IPS DF 6.9 (cell line): ENCODE data around the gene LAMTOR2.

Experiments used
- DNase-seq: peaks from one replicate; pipeline ENCODE4 v3.0.0-alpha.2; 2013; ENCODE audit warnings: low read depth, low spot score
- H3K27ac ChIP-seq: one replicate; pipeline ENCODE4 v1.5.1; 2013; ENCODE audit warnings: low read length, control low read depth
- H3K27me3 ChIP-seq: 2 replicates; pipeline ENCODE4 v1.6.1; 2013; ENCODE audit warnings: mild to moderate bottlenecking, low read length; ENCODE audit not compliant: control insufficient read depth, insufficient read depth
- H3K36me3 ChIP-seq: 2 replicates; pipeline ENCODE4 v1.6.1; 2013; ENCODE audit warnings: low read length; ENCODE audit not compliant: control insufficient read depth, insufficient read depth
- H3K4me1 ChIP-seq: 2 replicates; pipeline ENCODE4 v1.6.1; 2013; ENCODE audit warnings: low read length; ENCODE audit not compliant: control insufficient read depth, insufficient read depth
- H3K4me3 ChIP-seq: 2 replicates; pipeline ENCODE4 v1.5.1; 2013; ENCODE audit warnings: mild to moderate bottlenecking, low read length
- H3K9me3 ChIP-seq: 2 replicates; pipeline ENCODE4 v1.6.1; 2013; ENCODE audit warnings: low read length, inconsistent platforms; ENCODE audit not compliant: control insufficient read depth, insufficient read depth
- WGBS: extraction: QIAGEN DNeasy Blood & Tissue Kit; methylation state at CpG from one replicate; pipeline ENCODE4 v1.1.7; 2013; ENCODE audit warnings: mixed read lengths, missing lambda C conversion rate; ENCODE audit not compliant: insufficient read length, insufficient coverage; 5-methylcytosine and 5-hydroxymethylcytosine counted together

The LAMTOR2 gene

GRCh38 chr1:156054500-156055280, at the start of gene LAMTOR2:
Gene LAMTOR2 (plus strand): TSS chr1:156054782. CDS start chr1:156054890, 108 bp downstream.
- H3K27ac ChIP-seq = no peak within 1 kb of the TSS
- peaks cover 3% of the 10 kb centered on the region; the same call in 1 of the 2 replicates for H3K4me1 ChIP-seq
- no peaks in the 10 kb centered on the region for H3K27me3 ChIP-seq
- DNase-seq = peak; percentile 91
- no CpG with 5 or more reads among the region's 53 CpGs for WGBS
- peak within 1 kb of the TSS; percentile 72 for H3K4me3 ChIP-seq
- no peaks in the 10 kb centered on the region for H3K9me3 ChIP-seq
- H3K36me3 ChIP-seq = no peaks in the 10 kb centered on the region; the same call in 1 of the 2 replicates

DNA sequence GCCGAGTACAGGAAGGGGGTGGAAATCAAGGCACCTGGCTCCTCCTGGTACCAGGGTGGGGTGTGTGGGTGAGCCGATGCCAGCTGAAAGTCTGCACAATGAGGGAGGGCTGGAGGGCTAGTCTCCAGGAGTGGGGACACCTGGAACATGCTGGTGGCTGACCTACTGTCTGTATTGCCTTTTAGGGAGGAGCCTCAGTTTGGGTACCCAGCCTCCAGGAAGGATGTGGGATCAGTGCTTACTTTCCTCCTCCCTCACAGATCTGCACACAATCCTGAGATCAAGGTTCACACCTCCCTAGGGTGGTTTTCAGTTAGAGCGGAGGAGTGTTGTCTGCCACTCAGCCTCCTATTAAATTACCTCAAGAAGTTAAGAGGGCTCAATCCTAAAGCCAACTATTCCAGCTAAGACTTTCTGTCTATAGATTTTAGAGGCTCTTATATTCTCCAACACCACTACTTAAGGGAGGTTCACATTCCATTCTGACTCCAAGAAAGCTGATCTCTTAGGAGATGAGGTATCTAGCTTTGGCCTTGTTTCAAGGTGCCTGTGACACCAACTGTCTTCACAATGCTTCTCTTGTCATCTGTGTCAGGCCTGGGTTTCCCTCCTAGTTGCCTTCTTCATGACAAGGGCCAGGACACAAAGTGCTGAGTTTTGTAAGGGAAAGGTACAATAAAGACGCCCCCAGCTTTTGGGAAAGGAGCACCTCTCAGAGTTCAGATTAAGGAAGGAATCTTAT, 49.6 kb upstream of the LAMTOR2 start:
- no peaks in the 10 kb centered on the region for H3K4me1 ChIP-seq
- no peak overlapping the region for H3K4me3 ChIP-seq
- no CpG with 5 or more reads among the region's 4 CpGs for WGBS
- no peak for DNase-seq
- peaks cover 5% of the 10 kb centered on the region; the same call in 1 of the 2 replicates for H3K36me3 ChIP-seq
- H3K27ac ChIP-seq = no peak overlapping the region
- H3K9me3 ChIP-seq = no peaks in the 10 kb centered on the region
- no peaks in the 10 kb centered on the region for H3K27me3 ChIP-seq

- Histone ChIP-seq H3K4me1 (no peaks in the 10 kb centered on the region), H3K27ac (no peak overlapping the region), H3K4me3 (no peak overlapping the region), H3K27me3 (no peaks in the 10 kb centered on the region), H3K36me3 (peaks cover 19% of the 10 kb centered on the region; the same call in 1 of the 2 replicates), H3K9me3 (no peaks in the 10 kb centered on the region)
- DNase-seq = no peak
- no CpG with 5 or more reads among the region's 7 CpGs for WGBS
These were observed 47.8 kb upstream of the LAMTOR2 start for GRCh38 chr1:156006666-156007376.

DNA sequence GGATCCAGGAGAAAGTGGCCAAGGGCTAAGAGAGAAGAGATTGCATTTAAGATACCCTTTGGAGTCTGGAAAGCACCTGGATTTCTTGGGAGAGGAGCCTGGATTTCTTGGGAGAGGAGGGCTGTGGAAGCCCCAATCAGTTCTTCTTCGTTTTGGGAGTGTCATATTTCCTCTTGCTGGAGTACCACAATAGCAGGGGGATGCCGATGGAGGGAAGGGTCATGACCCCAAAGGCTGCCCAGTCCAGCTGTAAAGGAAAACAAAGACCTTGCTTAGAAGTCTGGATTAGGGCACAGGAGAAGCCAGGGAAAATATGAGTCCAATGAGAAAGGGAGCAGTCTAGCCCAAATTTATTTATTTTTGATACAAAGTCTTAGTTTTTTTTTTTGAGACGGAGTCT, 45.2 kb upstream of the LAMTOR2 start:
- Histone ChIP-seq H3K36me3 (peaks cover 22% of the 10 kb centered on the region; the same call in 1 of the 2 replicates), H3K27me3 (no peaks in the 10 kb centered on the region), H3K9me3 (no peaks in the 10 kb centered on the region), H3K4me1 (no peaks in the 10 kb centered on the region), H3K27ac (no peak overlapping the region), H3K4me3 (no peak overlapping the region)
- no CpG with 5 or more reads among the region's 3 CpGs for WGBS
- no peak for DNase-seq

- WGBS = no CpG with 5 or more reads among the region's 4 CpGs
- Histone ChIP-seq H3K9me3 (no peaks in the 10 kb centered on the region), H3K36me3 (peaks cover 22% of the 10 kb centered on the region; the same call in 1 of the 2 replicates), H3K27me3 (no peaks in the 10 kb centered on the region), H3K27ac (no peak overlapping the region), H3K4me3 (no peak overlapping the region), H3K4me1 (no peaks in the 10 kb centered on the region)
- DNase-seq = no peak
These were observed 42.3 kb upstream of the LAMTOR2 start for GRCh38 chr1:156012051-156012817.

DNA sequence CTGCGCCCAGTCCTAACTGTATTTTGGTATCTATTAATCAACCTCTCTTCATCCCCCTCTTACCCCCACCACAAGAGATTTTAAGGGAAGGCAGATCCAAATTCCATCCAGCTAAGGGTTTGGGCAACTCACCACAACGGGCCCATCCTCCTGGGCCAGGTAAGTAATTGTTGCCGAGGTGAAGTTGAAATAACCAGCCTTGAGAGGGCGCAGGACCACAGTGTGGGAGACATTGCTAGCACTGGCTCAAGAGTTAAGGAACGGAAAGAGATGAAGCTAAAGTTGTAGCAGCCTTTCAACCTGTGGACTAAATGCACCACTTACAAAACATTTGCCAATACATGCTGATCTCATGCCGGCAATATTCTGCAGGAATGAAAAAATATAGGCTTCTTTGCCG, 39.8 kb upstream of the LAMTOR2 start:
- WGBS = no CpG with 5 or more reads among the region's 7 CpGs
- H3K36me3 ChIP-seq = peaks cover 22% of the 10 kb centered on the region; the same call in 1 of the 2 replicates
- DNase-seq = no peak

GRCh38 chr1:156019946-156020292, 34.7 kb upstream of the LAMTOR2 start:
- WGBS = no CpG with 5 or more reads among the region's 8 CpGs
- no peak for DNase-seq
- H3K27ac ChIP-seq = no peak overlapping the region
- H3K27me3 ChIP-seq = no peaks in the 10 kb centered on the region
- no peaks in the 10 kb centered on the region for H3K9me3 ChIP-seq
- H3K4me3 ChIP-seq = peak overlapping the region; percentile 78; the same call in 1 of the 2 replicates
- 0 out of 2 replicates have a peak, but pooled peaks cover 1% of the 10 kb centered on the region for H3K4me1 ChIP-seq
- peaks cover 6% of the 10 kb centered on the region; the same call in 1 of the 2 replicates for H3K36me3 ChIP-seq

More for the DNA sequence above, 39.8 kb upstream of the LAMTOR2 start:
- no peak overlapping the region for H3K27ac ChIP-seq
- 0 out of 2 replicates have a peak, but pooled peaks cover under 1% of the 10 kb centered on the region for H3K4me1 ChIP-seq
- H3K9me3 ChIP-seq = no peaks in the 10 kb centered on the region
- no peaks in the 10 kb centered on the region for H3K27me3 ChIP-seq
- H3K4me3 ChIP-seq = no peak overlapping the region

GRCh38 chr1:156020293-156021092, 34.1 kb upstream of the LAMTOR2 start, which contains the start of gene SSR2:
Gene SSR2 (minus strand): TSS chr1:156020951. CDS start chr1:156020167, 784 bp downstream.
- Histone ChIP-seq H3K27ac (no peak within 1 kb of the TSS), H3K9me3 (no peaks in the 10 kb centered on the region), H3K4me3 (peak within 1 kb of the TSS; percentile 78), H3K36me3 (peaks cover 6% of the 10 kb centered on the region; the same call in 1 of the 2 replicates), H3K4me1 (0 out of 2 replicates have a peak, but pooled peaks cover 1% of the 10 kb centered on the region), H3K27me3 (no peaks in the 10 kb centered on the region)
- WGBS = no CpG with 5 or more reads among the region's 45 CpGs
- peak; percentile 71 for DNase-seq

GRCh38 chr1:156021093-156021428, 33.5 kb upstream of the LAMTOR2 start:
- WGBS = no CpG with 5 or more reads among the region's 4 CpGs
- Histone ChIP-seq H3K4me1 (0 out of 2 replicates have a peak, but pooled peaks cover 1% of the 10 kb centered on the region), H3K36me3 (peaks cover 6% of the 10 kb centered on the region; the same call in 1 of the 2 replicates), H3K4me3 (no peak overlapping the region; the same call in 1 of the 2 replicates), H3K27ac (no peak overlapping the region), H3K27me3 (no peaks in the 10 kb centered on the region), H3K9me3 (no peaks in the 10 kb centered on the region)
- DNase-seq = no peak
